ENCODE results near the gene LRCOL1. TPM values are rescaled to one million over a fixed set of nuclear protein-coding genes. Genes with fewer than 3 reads are reported as not detected.

LRCOL1 gene
- total RNA-seq (not detected), polyA plus RNA-seq (not detected)

GRCh38 chr12:132610051-132610759 is at the start of gene LRCOL1:
Gene LRCOL1 (minus strand): TSS chr12:132610582. CDS start chr12:132606251, 4,331 bp downstream.
- H3K36me3 Mint-ChIP-seq = no peaks in the 10 kb centered on the region
- Histone ChIP-seq H3K27ac (ENCODE audit: low read depth, low read length) (no peak within 1 kb of the TSS), H3K4me3 (ENCODE audit: low read length) (no peak within 1 kb of the TSS), H3K9me3 (ENCODE audit: low read length) (no peaks in the 10 kb centered on the region), H3K27me3 (ENCODE audit: insufficient read depth, low read length, poor library complexity, severe bottlenecking) (peaks cover 17% of the 10 kb centered on the region), H3K36me3 (ENCODE audit: insufficient read depth, low read length) (no peaks in the 10 kb centered on the region), H3K4me1 (ENCODE audit: insufficient read depth, low read length) (no peaks in the 10 kb centered on the region)
- H3K27ac Mint-ChIP-seq = peak within 1 kb of the TSS in 1 of 8 donors; percentile 68
- H3K9me3 Mint-ChIP-seq = peaks cover 0 to 5% (median 3%) of the 10 kb centered on the region in 5 donors
- peaks cover 22 to 52% of the 10 kb centered on the region in 2 donors for H3K27me3 Mint-ChIP-seq
- peaks cover 6 to 12% (median 8%) of the 10 kb centered on the region in 3 donors for H3K4me1 Mint-ChIP-seq
- ChIA-PET POLR2A (interaction anchor here (0.6 kb wide), 1 partner anchor 306 kb away, joined by 3 read pairs; no protein-coding TSS in a partner anchor), CTCF (interaction anchor here (0.7 to 2.2 kb wide), 5 partner anchors 8 to 196 kb away, joined by 3 to 5 read pairs (median 3); no protein-coding TSS in a partner anchor)
- H3K4me3 Mint-ChIP-seq = peak within 1 kb of the TSS in 6 of 7 donors; percentile 32 to 75 (median 64)
- DNase-seq = no peak

GRCh38 chr12:132660052-132660451 is 49.7 kb upstream of the LRCOL1 start:
- Histone ChIP-seq H3K4me3 (ENCODE audit: low read length) (no peak overlapping the region), H3K36me3 (ENCODE audit: insufficient read depth, low read length) (peaks cover 26% of the 10 kb centered on the region), H3K4me1 (ENCODE audit: insufficient read depth, low read length) (peaks cover 11% of the 10 kb centered on the region), H3K9me3 (ENCODE audit: low read length) (no peaks in the 10 kb centered on the region), H3K27me3 (ENCODE audit: insufficient read depth, low read length, poor library complexity, severe bottlenecking) (no peaks in the 10 kb centered on the region), H3K27ac (ENCODE audit: low read depth, low read length) (no peak overlapping the region)
- Mint-ChIP-seq H3K27ac (peak overlapping the region in 2 of 8 donors; percentile 29 to 57), H3K4me1 (peaks cover 4 to 10% (median 6%) of the 10 kb centered on the region in 3 donors), H3K4me3 (no peak overlapping the region), H3K27me3 (no peaks in the 10 kb centered on the region), H3K36me3 (peaks cover 2 to 87% (median 22%) of the 10 kb centered on the region in 3 donors), H3K9me3 (no peaks in the 10 kb centered on the region)
- DNase-seq = no peak
- POLR2A ChIA-PET = no interaction called here
- CTCF ChIA-PET = no interaction called here

GRCh38 chr12:132659146-132659545 is 48.8 kb upstream of the LRCOL1 start:
- Mint-ChIP-seq H3K4me3 (no peak overlapping the region), H3K36me3 (peaks cover 0 to 88% (median 25%) of the 10 kb centered on the region in 3 donors), H3K9me3 (no peaks in the 10 kb centered on the region), H3K4me1 (peaks cover 4 to 10% (median 6%) of the 10 kb centered on the region in 3 donors), H3K27me3 (no peaks in the 10 kb centered on the region), H3K27ac (no peak overlapping the region)
- H3K4me1 ChIP-seq (ENCODE audit: insufficient read depth, low read length) = peaks cover 11% of the 10 kb centered on the region
- peaks cover 27% of the 10 kb centered on the region for H3K36me3 ChIP-seq (ENCODE audit: insufficient read depth, low read length)
- H3K27ac ChIP-seq (ENCODE audit: low read depth, low read length) = no peak overlapping the region
- ChIA-PET CTCF (no interaction called here), POLR2A (no interaction called here)
- H3K27me3 ChIP-seq (ENCODE audit: insufficient read depth, low read length, poor library complexity, severe bottlenecking) = no peaks in the 10 kb centered on the region
- H3K9me3 ChIP-seq (ENCODE audit: low read length) = no peaks in the 10 kb centered on the region
- H3K4me3 ChIP-seq (ENCODE audit: low read length) = no peak overlapping the region
- no peak for DNase-seq

GRCh38 chr12:132658149-132658894 is 47.9 kb upstream of the LRCOL1 start:
- Histone ChIP-seq H3K9me3 (ENCODE audit: low read length) (no peaks in the 10 kb centered on the region), H3K27ac (ENCODE audit: low read depth, low read length) (no peak overlapping the region), H3K27me3 (ENCODE audit: insufficient read depth, low read length, poor library complexity, severe bottlenecking) (no peaks in the 10 kb centered on the region), H3K36me3 (ENCODE audit: insufficient read depth, low read length) (peaks cover 27% of the 10 kb centered on the region), H3K4me3 (ENCODE audit: low read length) (no peak overlapping the region), H3K4me1 (ENCODE audit: insufficient read depth, low read length) (peaks cover 11% of the 10 kb centered on the region)
- no peak overlapping the region for H3K4me3 Mint-ChIP-seq
- H3K36me3 Mint-ChIP-seq = peaks cover 4 to 89% (median 24%) of the 10 kb centered on the region in 3 donors
- peak overlapping the region in 1 of 8 donors; percentile 14 for H3K27ac Mint-ChIP-seq
- DNase-seq = no peak
- H3K9me3 Mint-ChIP-seq = no peaks in the 10 kb centered on the region
- POLR2A ChIA-PET = no interaction called here
- H3K27me3 Mint-ChIP-seq = no peaks in the 10 kb centered on the region
- CTCF ChIA-PET = no interaction called here
- peaks cover 4 to 10% (median 6%) of the 10 kb centered on the region in 3 donors for H3K4me1 Mint-ChIP-seq

GRCh38 chr12:132657004-132657727 is 46.8 kb upstream of the LRCOL1 start:
- Histone ChIP-seq H3K4me3 (ENCODE audit: low read length) (no peak overlapping the region), H3K36me3 (ENCODE audit: insufficient read depth, low read length) (peaks cover 27% of the 10 kb centered on the region), H3K27me3 (ENCODE audit: insufficient read depth, low read length, poor library complexity, severe bottlenecking) (no peaks in the 10 kb centered on the region), H3K9me3 (ENCODE audit: low read length) (no peaks in the 10 kb centered on the region), H3K27ac (ENCODE audit: low read depth, low read length) (no peak overlapping the region), H3K4me1 (ENCODE audit: insufficient read depth, low read length) (peaks cover 11% of the 10 kb centered on the region)
- no peak for DNase-seq
- ChIA-PET CTCF (no interaction called here), POLR2A (no interaction called here)
- H3K4me3 Mint-ChIP-seq = no peak overlapping the region
- H3K4me1 Mint-ChIP-seq = peaks cover 0 to 2% (median 0%) of the 10 kb centered on the region in 3 donors
- H3K9me3 Mint-ChIP-seq = no peaks in the 10 kb centered on the region
- peaks cover 4 to 82% (median 24%) of the 10 kb centered on the region in 3 donors for H3K36me3 Mint-ChIP-seq
- no peak overlapping the region for H3K27ac Mint-ChIP-seq
- H3K27me3 Mint-ChIP-seq = no peaks in the 10 kb centered on the region

GRCh38 chr12:132653567-132654290 is 43.3 kb upstream of the LRCOL1 start:
- peaks cover 23% of the 10 kb centered on the region for H3K36me3 ChIP-seq (ENCODE audit: insufficient read depth, low read length)

GRCh38 chr12:132651444-132652100 is 41.2 kb upstream of the LRCOL1 start:
- DNase-seq = no peak
- Mint-ChIP-seq H3K4me3 (no peak overlapping the region), H3K9me3 (no peaks in the 10 kb centered on the region), H3K4me1 (no peaks in the 10 kb centered on the region), H3K36me3 (peaks cover 7 to 76% (median 20%) of the 10 kb centered on the region in 3 donors), H3K27me3 (no peaks in the 10 kb centered on the region), H3K27ac (peak overlapping the region in 2 of 8 donors; percentile 60 to 74)
- Histone ChIP-seq H3K9me3 (ENCODE audit: low read length) (no peaks in the 10 kb centered on the region), H3K27ac (ENCODE audit: low read depth, low read length) (no peak overlapping the region), H3K27me3 (ENCODE audit: insufficient read depth, low read length, poor library complexity, severe bottlenecking) (no peaks in the 10 kb centered on the region), H3K36me3 (ENCODE audit: insufficient read depth, low read length) (peaks cover 12% of the 10 kb centered on the region), H3K4me1 (ENCODE audit: insufficient read depth, low read length) (no peaks in the 10 kb centered on the region), H3K4me3 (ENCODE audit: low read length) (no peak overlapping the region)
- POLR2A ChIA-PET = no interaction called here
- CTCF ChIA-PET = no interaction called here

More at GRCh38 chr12:132653567-132654290, 43.3 kb upstream of the LRCOL1 start:
- Mint-ChIP-seq H3K36me3 (peaks cover 4 to 77% (median 25%) of the 10 kb centered on the region in 3 donors), H3K27me3 (no peaks in the 10 kb centered on the region), H3K9me3 (no peaks in the 10 kb centered on the region), H3K4me3 (no peak overlapping the region), H3K4me1 (no peaks in the 10 kb centered on the region), H3K27ac (peak overlapping the region in 3 of 8 donors; percentile 8 to 17 (median 13))
- no peak for DNase-seq
- no peaks in the 10 kb centered on the region for H3K9me3 ChIP-seq (ENCODE audit: low read length)
- no peaks in the 10 kb centered on the region for H3K27me3 ChIP-seq (ENCODE audit: insufficient read depth, low read length, poor library complexity, severe bottlenecking)
- H3K4me3 ChIP-seq (ENCODE audit: low read length) = no peak overlapping the region
- H3K4me1 ChIP-seq (ENCODE audit: insufficient read depth, low read length) = no peaks in the 10 kb centered on the region
- POLR2A ChIA-PET = interaction anchor here (0.6 kb wide), 1 partner anchor 12 kb away, joined by 3 read pairs; no protein-coding TSS in a partner anchor
- H3K27ac ChIP-seq (ENCODE audit: low read depth, low read length) = no peak overlapping the region
- CTCF ChIA-PET = no interaction called here
